ENCODE results near the gene OOSP4A. TPM values are rescaled to one million over a fixed set of nuclear protein-coding genes. Genes with fewer than 3 reads are reported as not detected.

Gene OOSP4A
- total RNA-seq, 1 donor from 2014 or later, result not detected

- no peaks in the 10 kb centered on the region for H3K4me1 Mint-ChIP-seq (ENCODE audit: low read depth, unreplicated experiment)
- Histone ChIP-seq H3K4me3 (ENCODE audit: insufficient read depth, low read depth, low read length) (no peak overlapping the region), H2AFZ (ENCODE audit: low read depth, low read length) (no peak overlapping the region), H3K4me2 (ENCODE audit: low read length) (no peak overlapping the region), H4K20me1 (ENCODE audit: insufficient read depth, low read length) (no peaks in the 10 kb centered on the region), H3K27me3 (ENCODE audit: insufficient read depth, low read length) (no peaks in the 10 kb centered on the region), H3K9me3 (ENCODE audit: insufficient read depth, low read depth, low read length) (no peaks in the 10 kb centered on the region), H3K9ac (ENCODE audit: low read length) (no peak overlapping the region), H3K4me1 (ENCODE audit: insufficient read depth, low read length) (no peaks in the 10 kb centered on the region), H3K27ac (ENCODE audit: low read depth, low read length) (no peak overlapping the region), H3K79me2 (ENCODE audit: insufficient read depth, low read length) (no peaks in the 10 kb centered on the region), H3K36me3 (ENCODE audit: insufficient read depth, low read length) (no peaks in the 10 kb centered on the region)
- H3K4me3 Mint-ChIP-seq (ENCODE audit: unreplicated experiment), result no peak overlapping the region
- TF ChIP-seq EZH2 (IDR thresholded peaks at IDR 0.05; ENCODE audit: insufficient read depth, low read length), result no peak
- TF ChIP-seq, protein P1, sequence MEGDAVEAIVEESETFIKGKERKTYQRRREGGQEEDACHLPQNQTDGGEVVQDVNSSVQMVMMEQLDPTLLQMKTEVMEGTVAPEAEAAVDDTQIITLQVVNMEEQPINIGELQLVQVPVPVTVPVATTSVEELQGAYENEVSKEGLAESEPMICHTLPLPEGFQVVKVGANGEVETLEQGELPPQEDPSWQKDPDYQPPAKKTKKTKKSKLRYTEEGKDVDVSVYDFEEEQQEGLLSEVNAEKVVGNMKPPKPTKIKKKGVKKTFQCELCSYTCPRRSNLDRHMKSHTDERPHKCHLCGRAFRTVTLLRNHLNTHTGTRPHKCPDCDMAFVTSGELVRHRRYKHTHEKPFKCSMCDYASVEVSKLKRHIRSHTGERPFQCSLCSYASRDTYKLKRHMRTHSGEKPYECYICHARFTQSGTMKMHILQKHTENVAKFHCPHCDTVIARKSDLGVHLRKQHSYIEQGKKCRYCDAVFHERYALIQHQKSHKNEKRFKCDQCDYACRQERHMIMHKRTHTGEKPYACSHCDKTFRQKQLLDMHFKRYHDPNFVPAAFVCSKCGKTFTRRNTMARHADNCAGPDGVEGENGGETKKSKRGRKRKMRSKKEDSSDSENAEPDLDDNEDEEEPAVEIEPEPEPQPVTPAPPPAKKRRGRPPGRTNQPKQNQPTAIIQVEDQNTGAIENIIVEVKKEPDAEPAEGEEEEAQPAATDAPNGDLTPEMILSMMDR (IDR thresholded peaks at IDR 0.05; ENCODE audit: insufficient read depth, low read depth, low read length), result no peak
- no peaks in the 10 kb centered on the region for H3K9me3 Mint-ChIP-seq (ENCODE audit: unreplicated experiment)
- DNase-seq (ENCODE audit: low read depth), result no peak
- no peak overlapping the region for H3K27ac Mint-ChIP-seq (ENCODE audit: unreplicated experiment)
- H3K27me3 Mint-ChIP-seq (ENCODE audit: low read depth, unreplicated experiment), result no peaks in the 10 kb centered on the region
- FAIRE-seq, result no peak
- H3K36me3 Mint-ChIP-seq (ENCODE audit: low read depth, unreplicated experiment), result no peaks in the 10 kb centered on the region
These were observed 2.4 kb downstream of the OOSP4A start for GRCh38 chr11:59966201-59966600.

DNA sequence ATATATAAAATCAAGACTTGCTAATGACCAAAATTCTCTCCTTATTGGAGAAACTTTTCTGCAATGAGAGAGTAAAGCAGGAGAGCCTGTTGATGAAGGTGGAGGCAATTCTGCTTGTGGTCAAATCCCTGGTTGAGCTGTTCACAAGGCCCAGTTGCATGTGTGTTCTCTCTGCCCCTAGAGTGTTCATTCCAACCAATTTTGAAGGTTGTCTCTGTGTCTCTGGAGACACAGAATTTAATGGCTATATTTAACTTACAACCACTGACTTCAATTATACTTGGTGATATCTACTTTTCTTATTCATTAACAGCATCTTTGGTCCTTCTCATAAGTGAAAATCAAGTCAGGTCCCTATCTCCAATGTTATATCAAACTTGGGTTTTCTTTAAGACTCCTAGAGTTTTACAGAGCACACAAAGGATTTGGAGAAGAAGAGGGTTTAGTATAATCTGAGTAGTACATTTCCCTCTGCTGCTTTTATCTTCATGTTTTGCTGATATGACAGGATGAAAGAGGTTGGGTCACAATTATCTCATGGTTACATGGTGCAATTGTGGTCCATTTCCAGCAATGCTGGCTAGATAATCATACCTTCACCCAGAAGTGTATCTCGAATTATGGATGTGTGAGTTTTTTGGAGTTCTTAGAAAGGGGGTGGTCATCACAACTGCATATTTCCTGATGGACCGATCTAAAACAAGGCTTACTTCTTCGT lies 4.0 kb downstream of the OOSP4A start:
- Mint-ChIP-seq H3K27ac (ENCODE audit: unreplicated experiment) (no peak overlapping the region), H3K9me3 (ENCODE audit: unreplicated experiment) (no peaks in the 10 kb centered on the region), H3K4me1 (ENCODE audit: low read depth, unreplicated experiment) (no peaks in the 10 kb centered on the region), H3K4me3 (ENCODE audit: unreplicated experiment) (no peak overlapping the region), H3K36me3 (ENCODE audit: low read depth, unreplicated experiment) (no peaks in the 10 kb centered on the region), H3K27me3 (ENCODE audit: low read depth, unreplicated experiment) (no peaks in the 10 kb centered on the region)
- H2AFZ ChIP-seq (ENCODE audit: low read depth, low read length), result no peak overlapping the region
- no peaks in the 10 kb centered on the region for H3K27me3 ChIP-seq (ENCODE audit: insufficient read depth, low read length)
- H3K36me3 ChIP-seq (ENCODE audit: insufficient read depth, low read length), result no peaks in the 10 kb centered on the region
- H3K9ac ChIP-seq (ENCODE audit: low read length), result no peak overlapping the region
- H4K20me1 ChIP-seq (ENCODE audit: insufficient read depth, low read length), result no peaks in the 10 kb centered on the region
- DNase-seq (ENCODE audit: low read depth) (no peak), FAIRE-seq (no peak)
- no peaks in the 10 kb centered on the region for H3K9me3 ChIP-seq (ENCODE audit: insufficient read depth, low read depth, low read length)
- no peak overlapping the region for H3K27ac ChIP-seq (ENCODE audit: low read depth, low read length)
- H3K79me2 ChIP-seq (ENCODE audit: insufficient read depth, low read length), result no peaks in the 10 kb centered on the region
- no peak overlapping the region for H3K4me3 ChIP-seq (ENCODE audit: insufficient read depth, low read depth, low read length)
- H3K4me1 ChIP-seq (ENCODE audit: insufficient read depth, low read length), result no peaks in the 10 kb centered on the region
- no peak overlapping the region for H3K4me2 ChIP-seq (ENCODE audit: low read length)
- TF ChIP-seq, protein P1 (IDR thresholded peaks at IDR 0.05; ENCODE audit: insufficient read depth, low read depth, low read length), result no peak
- TF ChIP-seq EZH2 (IDR thresholded peaks at IDR 0.05; ENCODE audit: insufficient read depth, low read length), result no peak

DNA sequence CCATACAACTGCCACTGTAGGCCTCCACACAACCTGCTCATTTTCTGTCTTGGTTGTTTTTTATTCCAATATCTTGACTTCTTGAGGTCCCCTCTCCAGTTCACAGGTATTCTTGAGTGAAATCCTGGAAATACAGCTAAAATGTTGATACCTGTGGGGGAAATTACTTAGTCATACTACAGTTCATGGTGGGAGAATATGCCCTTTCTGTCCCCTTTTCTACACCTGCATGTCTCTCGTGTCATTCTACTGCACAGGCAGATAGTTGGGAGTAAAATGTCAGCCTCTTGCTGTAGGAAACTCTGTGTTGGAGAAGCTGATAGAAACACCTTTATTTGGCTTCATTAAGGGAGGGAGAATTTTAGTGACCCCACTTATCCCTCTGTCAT lies 4.6 kb downstream of the OOSP4A start:
- Mint-ChIP-seq H3K4me1 (ENCODE audit: low read depth, unreplicated experiment) (no peaks in the 10 kb centered on the region), H3K4me3 (ENCODE audit: unreplicated experiment) (no peak overlapping the region), H3K27ac (ENCODE audit: unreplicated experiment) (no peak overlapping the region), H3K27me3 (ENCODE audit: low read depth, unreplicated experiment) (no peaks in the 10 kb centered on the region), H3K9me3 (ENCODE audit: unreplicated experiment) (no peaks in the 10 kb centered on the region), H3K36me3 (ENCODE audit: low read depth, unreplicated experiment) (no peaks in the 10 kb centered on the region)
- Histone ChIP-seq H3K4me2 (ENCODE audit: low read length) (no peak overlapping the region), H3K9ac (ENCODE audit: low read length) (no peak overlapping the region), H4K20me1 (ENCODE audit: insufficient read depth, low read length) (no peaks in the 10 kb centered on the region), H3K79me2 (ENCODE audit: insufficient read depth, low read length) (no peaks in the 10 kb centered on the region), H3K9me3 (ENCODE audit: insufficient read depth, low read depth, low read length) (no peaks in the 10 kb centered on the region), H3K4me3 (ENCODE audit: insufficient read depth, low read depth, low read length) (no peak overlapping the region), H3K27me3 (ENCODE audit: insufficient read depth, low read length) (no peaks in the 10 kb centered on the region), H3K4me1 (ENCODE audit: insufficient read depth, low read length) (no peaks in the 10 kb centered on the region), H2AFZ (ENCODE audit: low read depth, low read length) (no peak overlapping the region), H3K27ac (ENCODE audit: low read depth, low read length) (no peak overlapping the region), H3K36me3 (ENCODE audit: insufficient read depth, low read length) (no peaks in the 10 kb centered on the region)
- no peak for FAIRE-seq
- TF ChIP-seq, protein P1 (IDR thresholded peaks at IDR 0.05; ENCODE audit: insufficient read depth, low read depth, low read length), result no peak
- no peak for TF ChIP-seq EZH2 (IDR thresholded peaks at IDR 0.05; ENCODE audit: insufficient read depth, low read length)
- DNase-seq (ENCODE audit: low read depth), result no peak

Data from astrocyte (in vitro differentiated cells and primary cell).